ENCODE measurements around the gene ATXN1. TPM values are rescaled to one million over a fixed set of nuclear protein-coding genes. Genes with fewer than 3 reads are reported as not detected.
A peak's percentile ranks its signal among the peaks of the same experiment; 100 is the strongest.

The ATXN1 gene
- total RNA-seq, 1 donor, result 45.3 TPM

DNA sequence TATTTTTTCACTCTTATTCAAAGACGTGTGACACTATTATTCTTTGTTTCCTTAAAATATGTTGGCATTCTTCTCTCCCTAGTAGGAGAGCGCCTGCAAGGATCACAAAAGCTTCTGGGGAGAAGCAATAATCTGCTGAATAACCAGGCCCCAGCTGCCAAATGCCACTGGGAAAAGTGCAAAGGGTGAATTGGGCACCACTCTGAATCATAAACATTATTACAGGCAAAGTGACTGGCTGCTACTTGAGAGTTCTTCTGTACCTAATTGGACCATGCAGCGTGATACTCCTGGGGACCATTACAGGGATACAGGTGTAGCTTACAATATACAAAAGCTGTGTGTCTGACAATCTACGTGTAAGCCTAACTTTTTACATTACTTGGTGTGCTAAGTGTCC is 152.8 kb downstream of the ATXN1 start:
- no peak overlapping the region for H3K4me3 ChIP-seq (ENCODE audit: low read depth, low read length)
- DNase-seq (ENCODE audit: low read depth), result no peak
- TF ChIP-seq, protein P1, sequence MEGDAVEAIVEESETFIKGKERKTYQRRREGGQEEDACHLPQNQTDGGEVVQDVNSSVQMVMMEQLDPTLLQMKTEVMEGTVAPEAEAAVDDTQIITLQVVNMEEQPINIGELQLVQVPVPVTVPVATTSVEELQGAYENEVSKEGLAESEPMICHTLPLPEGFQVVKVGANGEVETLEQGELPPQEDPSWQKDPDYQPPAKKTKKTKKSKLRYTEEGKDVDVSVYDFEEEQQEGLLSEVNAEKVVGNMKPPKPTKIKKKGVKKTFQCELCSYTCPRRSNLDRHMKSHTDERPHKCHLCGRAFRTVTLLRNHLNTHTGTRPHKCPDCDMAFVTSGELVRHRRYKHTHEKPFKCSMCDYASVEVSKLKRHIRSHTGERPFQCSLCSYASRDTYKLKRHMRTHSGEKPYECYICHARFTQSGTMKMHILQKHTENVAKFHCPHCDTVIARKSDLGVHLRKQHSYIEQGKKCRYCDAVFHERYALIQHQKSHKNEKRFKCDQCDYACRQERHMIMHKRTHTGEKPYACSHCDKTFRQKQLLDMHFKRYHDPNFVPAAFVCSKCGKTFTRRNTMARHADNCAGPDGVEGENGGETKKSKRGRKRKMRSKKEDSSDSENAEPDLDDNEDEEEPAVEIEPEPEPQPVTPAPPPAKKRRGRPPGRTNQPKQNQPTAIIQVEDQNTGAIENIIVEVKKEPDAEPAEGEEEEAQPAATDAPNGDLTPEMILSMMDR (IDR thresholded peaks at IDR 0.05; ENCODE audit: insufficient read depth, low read depth, low read length), result no peak

DNA sequence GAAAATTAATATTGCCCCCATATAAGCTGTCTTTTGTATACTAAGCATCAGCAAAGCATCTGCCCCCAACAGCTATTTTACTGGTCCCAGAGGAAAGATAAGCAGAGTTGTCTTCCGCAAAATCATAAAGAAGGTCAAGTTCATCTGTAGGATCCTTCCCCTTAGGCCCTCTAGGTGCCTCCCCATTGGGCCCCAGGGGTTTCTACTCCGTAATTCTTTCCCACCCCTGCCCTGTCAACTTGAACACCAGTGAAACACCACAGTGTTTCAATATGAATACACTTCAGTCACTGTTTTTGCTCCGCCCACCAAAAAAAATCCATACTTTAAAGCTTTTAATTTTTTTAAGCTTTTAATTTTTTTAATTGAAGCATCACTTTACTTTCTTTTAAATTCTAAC is 159.2 kb downstream of the ATXN1 start:
- no peak overlapping the region for H3K4me3 ChIP-seq (ENCODE audit: low read depth, low read length)
- DNase-seq (ENCODE audit: low read depth), result no peak
- TF ChIP-seq, protein P1 (IDR thresholded peaks at IDR 0.05; ENCODE audit: insufficient read depth, low read depth, low read length), result no peak

DNA sequence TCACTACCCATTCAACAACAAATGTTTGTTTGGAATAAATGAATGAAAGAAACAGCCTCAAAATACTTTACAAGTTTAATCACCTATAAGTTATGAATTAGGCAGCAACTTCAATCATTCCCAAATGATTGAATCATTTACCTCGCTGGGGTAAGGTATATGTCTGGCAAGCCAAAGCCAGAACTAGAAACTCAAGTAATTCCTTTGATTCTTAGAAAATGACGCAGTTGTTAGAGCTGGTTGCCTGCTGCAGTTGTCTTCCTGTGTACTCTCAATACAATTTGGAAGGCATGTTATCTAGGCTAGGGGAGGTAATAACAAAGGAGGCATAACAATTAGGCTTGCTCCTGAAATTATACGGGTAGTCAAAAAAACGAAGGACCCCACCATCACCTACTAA is 160.6 kb downstream of the ATXN1 start:
- TF ChIP-seq, protein P1 (IDR thresholded peaks at IDR 0.05; ENCODE audit: insufficient read depth, low read depth, low read length), result no peak
- H3K4me3 ChIP-seq (ENCODE audit: low read depth, low read length), result no peak overlapping the region
- no peak for DNase-seq (ENCODE audit: low read depth)

DNA sequence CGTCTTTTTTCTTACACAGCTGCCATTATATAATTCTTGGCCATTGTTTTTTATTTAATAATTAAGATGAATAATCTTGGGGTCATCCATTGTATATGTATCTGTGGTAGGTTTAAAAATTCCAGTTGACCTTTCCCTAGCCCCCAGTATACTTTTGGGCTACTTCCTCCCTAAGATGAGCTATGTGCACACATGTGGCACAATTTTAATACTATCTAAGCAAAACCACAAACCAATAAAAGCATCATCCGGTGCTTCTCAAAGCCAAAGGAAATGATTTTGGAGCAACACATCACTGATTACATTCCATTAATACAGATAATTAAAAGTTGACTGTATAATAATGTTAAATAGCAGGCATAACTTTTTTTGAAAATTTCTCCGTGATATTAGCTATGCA is 161.2 kb downstream of the ATXN1 start:
- TF ChIP-seq, protein P1 (IDR thresholded peaks at IDR 0.05; ENCODE audit: insufficient read depth, low read depth, low read length), result no peak
- no peak overlapping the region for H3K4me3 ChIP-seq (ENCODE audit: low read depth, low read length)
- DNase-seq (ENCODE audit: low read depth), result peak; percentile 70

DNA sequence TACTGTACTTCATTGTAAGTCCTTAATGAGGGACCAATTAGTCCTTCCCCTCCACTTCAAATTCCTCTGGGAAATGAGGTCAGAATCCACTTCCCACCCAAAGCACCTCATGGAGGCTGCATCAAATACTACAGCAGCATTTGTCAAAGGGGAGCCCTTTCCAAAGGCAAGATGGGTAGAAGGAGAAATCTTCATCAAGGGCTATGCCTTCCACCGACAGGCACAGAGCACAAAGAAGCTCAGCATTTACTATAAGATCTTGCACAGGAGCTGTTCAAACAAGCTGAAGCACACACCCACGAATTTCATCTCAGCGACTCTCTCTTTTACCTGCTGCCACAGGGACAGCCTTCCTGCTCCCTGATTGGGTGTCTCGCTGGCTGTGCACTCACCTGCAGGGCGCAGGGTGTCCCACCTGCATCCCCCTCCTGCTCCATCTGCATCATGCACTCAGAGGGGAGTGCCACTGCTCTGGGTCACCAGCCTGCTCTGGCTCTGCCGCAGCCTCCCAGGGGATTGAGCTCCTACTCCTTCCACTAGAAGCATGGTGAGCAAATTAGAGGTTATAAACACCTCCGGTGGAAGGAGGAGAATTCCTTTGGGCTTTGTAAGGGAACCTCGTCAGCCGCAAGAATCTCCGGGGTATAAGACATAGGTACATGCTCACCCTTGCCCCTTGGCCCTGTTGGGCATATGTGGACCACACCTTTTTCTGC is 164.5 kb downstream of the ATXN1 start:
- DNase-seq (ENCODE audit: low read depth), result no peak
- TF ChIP-seq, protein P1 (IDR thresholded peaks at IDR 0.05; ENCODE audit: insufficient read depth, low read depth, low read length), result no peak
- H3K4me3 ChIP-seq (ENCODE audit: low read depth, low read length), result no peak overlapping the region

DNA sequence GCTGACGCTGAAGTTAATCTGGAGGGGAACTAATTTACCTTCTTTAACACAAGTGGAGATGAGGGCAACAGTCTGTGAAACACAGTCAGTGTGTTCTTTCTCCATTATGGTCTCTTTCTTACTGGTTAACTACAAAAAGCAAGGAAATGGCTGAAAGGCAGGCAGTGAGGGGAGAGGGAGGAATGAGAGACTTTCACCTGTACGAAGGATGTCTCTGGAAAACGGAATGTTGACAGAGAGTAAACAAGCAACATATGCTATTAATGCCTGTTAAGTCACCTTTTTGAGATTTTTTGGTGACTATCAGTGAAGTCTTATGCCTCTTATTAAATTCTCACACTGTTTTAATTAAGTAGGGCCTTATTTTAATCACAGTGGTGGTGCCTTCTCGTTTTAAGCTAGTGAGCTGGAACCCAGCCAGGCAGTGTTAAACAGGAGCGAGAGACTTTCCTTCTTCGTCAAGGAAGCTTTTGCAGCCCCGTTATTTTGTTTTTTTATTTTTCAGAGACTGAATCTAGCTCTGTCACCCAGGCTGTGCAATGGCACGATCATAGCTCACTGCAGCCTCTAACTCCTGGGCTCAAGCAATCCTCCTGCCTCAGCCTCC is 165.6 kb downstream of the ATXN1 start:
- no peak overlapping the region for H3K4me3 ChIP-seq (ENCODE audit: low read depth, low read length)
- no peak for DNase-seq (ENCODE audit: low read depth)
- TF ChIP-seq, protein P1 (IDR thresholded peaks at IDR 0.05; ENCODE audit: insufficient read depth, low read depth, low read length), result no peak
